OCI-LY1 (cell line): Measurements from ENCODE around the gene GSG1L.

Source experiments
- H2AFZ ChIP-seq: fragments of 200-600 bp; sonication (generic), shearing (Covaris generic); 2 replicates; pipeline ENCODE4 v1.6.0; 2014; ENCODE audit warnings: antibody characterized with exemption, mild to moderate bottlenecking, low read length
- H3F3A ChIP-seq: fragments of 200-600 bp; sonication (generic), shearing (Covaris generic); 2 replicates; pipeline ENCODE4 v1.6.0; 2014; ENCODE audit warnings: mild to moderate bottlenecking, antibody characterized with exemption, low read length, moderate library complexity; ENCODE audit not compliant: insufficient read depth
- H3K27ac ChIP-seq: fragments of 200-600 bp; sonication (generic); 2 replicates; pipeline ENCODE4 v1.5.1; 2014; ENCODE audit warnings: low read length, mixed run types, mild to moderate bottlenecking, low read depth; ENCODE audit not compliant: poor library complexity, severe bottlenecking
- H3K27me3 ChIP-seq: fragments of 200-600 bp; sonication (generic); 2 replicates; pipeline ENCODE4 v1.6.0; 2014; ENCODE audit warnings: antibody characterized with exemption, mild to moderate bottlenecking, low read length, moderate library complexity; ENCODE audit not compliant: insufficient read depth
- H3K36me3 ChIP-seq: fragments of 200-600 bp; sonication (generic); 2 replicates; pipeline ENCODE4 v1.6.1; 2014; ENCODE audit warnings: mild to moderate bottlenecking, antibody characterized with exemption, low read length, moderate library complexity, mixed read lengths; ENCODE audit not compliant: insufficient read depth
- H3K4me1 ChIP-seq: fragments of 200-600 bp; sonication (generic); 2 replicates; pipeline ENCODE4 v1.5.1; 2014; ENCODE audit warnings: mild to moderate bottlenecking, low read length, moderate library complexity; ENCODE audit not compliant: insufficient read depth, severe bottlenecking
- H3K4me2 ChIP-seq: fragments of 200-600 bp; sonication (generic), shearing (Covaris generic); 2 replicates; pipeline ENCODE4 v1.6.1; 2014; ENCODE audit warnings: low read length
- H3K4me3 ChIP-seq: fragments of 200-600 bp; sonication (generic); 2 replicates; pipeline ENCODE4 v1.5.1; 2014; ENCODE audit warnings: low read length, low read depth, mild to moderate bottlenecking, mixed read lengths; ENCODE audit not compliant: poor library complexity, severe bottlenecking
- H3K79me2 ChIP-seq: fragments of 200-600 bp; shearing (Covaris generic); 2 replicates; pipeline ENCODE4 v1.6.1; 2016; ENCODE audit warnings: mixed run types, low read length, mixed read lengths; ENCODE audit not compliant: insufficient read depth
- H3K9ac ChIP-seq: fragments of 200-600 bp; sonication (generic), shearing (Covaris generic); 2 replicates; pipeline ENCODE4 v1.6.1; 2014; ENCODE audit warnings: mild to moderate bottlenecking, low read length, mixed read lengths
- H3K9me2 ChIP-seq: fragments of 200-600 bp; sonication (generic), shearing (Covaris generic); 2 replicates; pipeline ENCODE4 v1.6.1; 2014; ENCODE audit warnings: low read depth, mild to moderate bottlenecking, low read length, mixed read lengths
- H3K9me3 ChIP-seq: fragments of 200-600 bp; shearing (Covaris generic); 2 replicates; pipeline ENCODE4 v1.6.1; 2014; ENCODE audit warnings: low read length, mixed read lengths
- H4K20me1 ChIP-seq: fragments of 200-600 bp; sonication (generic), shearing (Covaris generic); 2 replicates; pipeline ENCODE4 v1.6.0; 2016; ENCODE audit warnings: mild to moderate bottlenecking, low read length; ENCODE audit not compliant: insufficient read depth
- EZH2 ChIP-seq: fragments of 200-600 bp; sonication (generic), shearing (Covaris generic); IDR thresholded peaks from 2 replicates; pipeline ENCODE4 v1.8.0; 2017; ENCODE audit warnings: borderline replicate concordance, mixed run types, mild to moderate bottlenecking, antibody characterized with exemption, low read length, moderate library complexity, mixed read lengths
- TF ChIP-seq, protein P1 (sequence below): fragments of 200-600 bp; sonication (generic), shearing (Covaris generic); IDR thresholded peaks from 2 replicates; pipeline ENCODE4 v1.5.1; 2017; ENCODE audit warnings: mild to moderate bottlenecking, antibody characterized with exemption, low read length, moderate library complexity, mixed read lengths

The GSG1L gene

DNA sequence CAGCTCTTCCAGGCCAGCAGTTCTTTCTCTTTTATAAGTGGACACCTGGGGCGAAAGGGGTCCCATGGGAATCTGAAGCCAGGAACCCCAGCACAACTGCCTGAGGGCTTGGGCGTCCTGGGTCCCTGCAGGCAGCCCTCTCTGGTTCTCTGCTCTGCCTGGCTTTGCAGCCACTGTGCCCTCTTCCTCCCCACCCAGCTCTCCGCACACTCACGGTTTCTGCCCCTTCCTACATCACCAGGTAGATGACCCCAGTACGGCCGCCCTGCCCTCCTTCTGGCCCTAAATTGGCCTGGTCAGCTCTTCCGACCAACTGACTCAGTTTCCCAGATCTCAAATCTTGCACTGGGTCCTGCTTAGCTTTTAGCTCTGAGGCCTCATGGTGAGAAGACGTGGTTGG lies 288.3 kb downstream of the GSG1L start:
- Histone ChIP-seq H3K4me2 (no peak overlapping the region), H3K4me3 (no peak overlapping the region), H3K9me3 (no peaks in the 10 kb centered on the region), H3K9me2 (no peaks in the 10 kb centered on the region), H3K36me3 (no peaks in the 10 kb centered on the region), H4K20me1 (no peaks in the 10 kb centered on the region), H3K4me1 (no peaks in the 10 kb centered on the region), H3K27me3 (no peaks in the 10 kb centered on the region), H3K27ac (no peak overlapping the region), H2AFZ (no peak overlapping the region), H3K79me2 (no peaks in the 10 kb centered on the region), H3K9ac (no peak overlapping the region), H3F3A (no peaks in the 10 kb centered on the region)
- TF ChIP-seq EZH2 = no peak
- TF ChIP-seq, protein P1, sequence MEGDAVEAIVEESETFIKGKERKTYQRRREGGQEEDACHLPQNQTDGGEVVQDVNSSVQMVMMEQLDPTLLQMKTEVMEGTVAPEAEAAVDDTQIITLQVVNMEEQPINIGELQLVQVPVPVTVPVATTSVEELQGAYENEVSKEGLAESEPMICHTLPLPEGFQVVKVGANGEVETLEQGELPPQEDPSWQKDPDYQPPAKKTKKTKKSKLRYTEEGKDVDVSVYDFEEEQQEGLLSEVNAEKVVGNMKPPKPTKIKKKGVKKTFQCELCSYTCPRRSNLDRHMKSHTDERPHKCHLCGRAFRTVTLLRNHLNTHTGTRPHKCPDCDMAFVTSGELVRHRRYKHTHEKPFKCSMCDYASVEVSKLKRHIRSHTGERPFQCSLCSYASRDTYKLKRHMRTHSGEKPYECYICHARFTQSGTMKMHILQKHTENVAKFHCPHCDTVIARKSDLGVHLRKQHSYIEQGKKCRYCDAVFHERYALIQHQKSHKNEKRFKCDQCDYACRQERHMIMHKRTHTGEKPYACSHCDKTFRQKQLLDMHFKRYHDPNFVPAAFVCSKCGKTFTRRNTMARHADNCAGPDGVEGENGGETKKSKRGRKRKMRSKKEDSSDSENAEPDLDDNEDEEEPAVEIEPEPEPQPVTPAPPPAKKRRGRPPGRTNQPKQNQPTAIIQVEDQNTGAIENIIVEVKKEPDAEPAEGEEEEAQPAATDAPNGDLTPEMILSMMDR = no peak

DNA sequence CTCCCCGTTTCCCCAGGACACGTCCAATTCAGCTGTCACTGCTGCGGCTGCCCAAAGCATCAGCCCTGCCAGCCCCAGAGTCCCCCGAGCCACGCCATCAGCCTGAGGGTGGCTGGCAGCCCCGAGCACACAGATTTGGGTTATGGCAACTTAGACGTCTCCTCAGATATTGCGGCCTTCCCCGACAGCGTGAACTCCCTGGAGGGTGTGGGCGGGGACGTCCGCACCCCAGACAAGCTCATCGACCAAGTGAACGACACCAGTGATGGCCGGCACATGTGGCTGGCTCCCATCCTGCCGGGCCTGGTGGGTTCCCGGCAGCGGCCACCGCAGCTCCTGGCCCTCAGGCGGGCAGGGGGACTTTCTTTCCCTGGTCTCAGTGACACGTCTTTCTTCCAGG lies 288.7 kb downstream of the GSG1L start:
- Histone ChIP-seq H3K4me3 (no peak overlapping the region), H4K20me1 (no peaks in the 10 kb centered on the region), H3K27ac (no peak overlapping the region), H3K4me1 (no peaks in the 10 kb centered on the region), H3K36me3 (no peaks in the 10 kb centered on the region), H3K27me3 (no peaks in the 10 kb centered on the region), H3K4me2 (no peak overlapping the region), H3K9me3 (no peaks in the 10 kb centered on the region), H3K9me2 (no peaks in the 10 kb centered on the region), H2AFZ (no peak overlapping the region), H3K79me2 (no peaks in the 10 kb centered on the region), H3F3A (no peaks in the 10 kb centered on the region), H3K9ac (no peak overlapping the region)
- no peak for TF ChIP-seq EZH2
- TF ChIP-seq, protein P1 = no peak

DNA sequence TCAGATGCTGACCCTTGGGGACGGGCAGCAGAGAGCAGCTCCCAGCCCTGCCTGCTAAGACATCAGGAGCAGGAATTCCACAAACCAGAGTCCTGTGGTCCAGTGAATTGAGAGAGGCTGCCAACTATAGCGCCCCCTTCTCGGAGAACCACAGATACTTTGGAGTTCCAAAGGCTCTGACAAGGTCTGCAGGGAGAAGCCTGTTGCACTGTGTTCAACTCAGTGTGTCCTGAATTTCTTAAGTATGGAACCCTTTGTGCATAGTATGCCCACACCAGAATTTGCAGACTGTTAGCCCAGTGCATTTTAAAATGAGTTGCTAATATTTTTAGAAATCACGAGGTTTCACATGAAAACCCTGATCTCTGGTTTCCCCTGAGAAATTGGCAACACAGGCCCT lies 290.2 kb downstream of the GSG1L start:
- no peak overlapping the region for H3K4me3 ChIP-seq
- TF ChIP-seq EZH2 = no peak
- TF ChIP-seq, protein P1 = no peak
- no peaks in the 10 kb centered on the region for H3K4me1 ChIP-seq
- no peaks in the 10 kb centered on the region for H3K36me3 ChIP-seq
- H3K4me2 ChIP-seq = no peak overlapping the region
- H3K9ac ChIP-seq = no peak overlapping the region
- no peak overlapping the region for H2AFZ ChIP-seq
- no peaks in the 10 kb centered on the region for H3K79me2 ChIP-seq
- no peak overlapping the region for H3K27ac ChIP-seq
- no peaks in the 10 kb centered on the region for H4K20me1 ChIP-seq
- H3K9me3 ChIP-seq = no peaks in the 10 kb centered on the region
- no peaks in the 10 kb centered on the region for H3F3A ChIP-seq
- no peaks in the 10 kb centered on the region for H3K27me3 ChIP-seq
- no peaks in the 10 kb centered on the region for H3K9me2 ChIP-seq
